Endothelial cell (in vitro differentiated cells): ENCODE results near the gene FBLN2. TPM values are rescaled to one million over a fixed set of nuclear protein-coding genes. Genes with fewer than 3 reads are reported as not detected.

Experiments
- DNase-seq: peaks from one replicate; pipeline ENCODE4 v3.0.0; 2021; ENCODE audit warnings: low spot score
- H3K27ac Mint-ChIP-seq: one replicate; pipeline ENCODE4 v1.8.0; 2021; ENCODE audit warnings: mixed read lengths, inconsistent platforms; ENCODE audit not compliant: unreplicated experiment
- H3K27me3 Mint-ChIP-seq: one replicate; pipeline ENCODE4 v1.8.0; 2021; ENCODE audit warnings: mild to moderate bottlenecking, moderate library complexity, mixed read lengths, inconsistent platforms; ENCODE audit not compliant: unreplicated experiment
- H3K36me3 Mint-ChIP-seq: one replicate; pipeline ENCODE4 v1.8.0; 2021; ENCODE audit warnings: mild to moderate bottlenecking, low read depth, mixed read lengths, inconsistent platforms; ENCODE audit not compliant: unreplicated experiment
- H3K4me1 Mint-ChIP-seq: one replicate; pipeline ENCODE4 v1.8.0; 2021; ENCODE audit warnings: mild to moderate bottlenecking, mixed read lengths, inconsistent platforms; ENCODE audit not compliant: unreplicated experiment
- H3K4me3 Mint-ChIP-seq: one replicate; pipeline ENCODE4 v1.8.0; 2021; ENCODE audit warnings: mild to moderate bottlenecking, mixed read lengths, inconsistent platforms; ENCODE audit not compliant: unreplicated experiment
- H3K9me3 Mint-ChIP-seq: one replicate; pipeline ENCODE4 v1.8.0; 2021; ENCODE audit warnings: mixed read lengths, inconsistent platforms; ENCODE audit not compliant: unreplicated experiment
- CTCF ChIP-seq: fragments of 200-600 bp; sonication (generic); IDR thresholded peaks from one replicate; pipeline ENCODE4 v1.5.0; 2021; ENCODE audit warnings: antibody characterized with exemption; ENCODE audit not compliant: unreplicated experiment
- total RNA-seq: library from RNA; stranded (reverse); fragmentation: NEBNext Ultra II Directional; extraction: Animal tissue kit (Norgen Biotek cat#: 25700); gene quantifications from one replicate; pipeline ENCODE4 v1.2.1, GENCODE V29; 2021; ENCODE audit not compliant: unreplicated experiment

FBLN2 gene
- total RNA-seq, 1 donor from 2014 or later = 10.5 TPM

GRCh38 chr3:13517253-13517977 lies 31.5 kb upstream of the FBLN2 start:
- Mint-ChIP-seq H3K4me3 (no peak overlapping the region), H3K27me3 (peaks cover 7% of the 10 kb centered on the region), H3K4me1 (no peaks in the 10 kb centered on the region), H3K9me3 (peaks cover 7% of the 10 kb centered on the region), H3K27ac (no peak overlapping the region), H3K36me3 (peaks cover 8% of the 10 kb centered on the region)
- no peak for DNase-seq
- no peak for TF ChIP-seq CTCF

- TF ChIP-seq CTCF = no peak
- Mint-ChIP-seq H3K27me3 (peaks cover 10% of the 10 kb centered on the region), H3K4me1 (no peaks in the 10 kb centered on the region), H3K4me3 (no peak overlapping the region), H3K36me3 (peaks cover 15% of the 10 kb centered on the region), H3K27ac (no peak overlapping the region), H3K9me3 (peaks cover 7% of the 10 kb centered on the region)
- no peak for DNase-seq
Measured at GRCh38 chr3:13518516-13518953, 30.4 kb upstream of the FBLN2 start.

- H3K36me3 Mint-ChIP-seq = peaks cover 15% of the 10 kb centered on the region
- no peak for DNase-seq
- H3K4me1 Mint-ChIP-seq = no peaks in the 10 kb centered on the region
- no peak overlapping the region for H3K27ac Mint-ChIP-seq
- H3K4me3 Mint-ChIP-seq = no peak overlapping the region
- peaks cover 7% of the 10 kb centered on the region for H3K9me3 Mint-ChIP-seq
- TF ChIP-seq CTCF = no peak
- H3K27me3 Mint-ChIP-seq = peaks cover 10% of the 10 kb centered on the region
Measured at GRCh38 chr3:13519006-13519791, 29.7 kb upstream of the FBLN2 start.

- Mint-ChIP-seq H3K9me3 (peaks cover 7% of the 10 kb centered on the region), H3K27me3 (peaks cover 10% of the 10 kb centered on the region), H3K27ac (no peak overlapping the region), H3K4me1 (peaks cover 2% of the 10 kb centered on the region), H3K36me3 (peaks cover 15% of the 10 kb centered on the region), H3K4me3 (no peak overlapping the region)
- no peak for DNase-seq
- no peak for TF ChIP-seq CTCF
Measured at GRCh38 chr3:13520326-13520880, 28.5 kb upstream of the FBLN2 start.
